Fibroblast of skin of left quadriceps (primary cell): ENCODE measurements around the gene KCP.
A peak's percentile ranks its signal among the peaks of the same experiment; 100 is the strongest.
"Not testable (repeated sequence)": the region's sequence is repeated elsewhere in the genome, so short reads cannot be mapped to it uniquely, and the experiment has no call there.

Experiments
- DNase-seq, 2 experiments: peaks; one replicate each; pipeline ENCODE4 v3.0.0-alpha.2; 2013; ENCODE audit warnings: low read depth in 2 of 2

Gene KCP

GRCh38 chr7:128910569-128910945 is at the start of gene KCP:
Gene KCP (minus strand): TSS chr7:128910709. CDS start chr7:128910676, 33 bp downstream.
- no peak for DNase-seq

GRCh38 chr7:128959296-128959695 is 48.8 kb upstream of the KCP start:
- no peak for DNase-seq

GRCh38 chr7:128955981-128956380 is 45.5 kb upstream of the KCP start:
- DNase-seq = no peak

- DNase-seq = peak; percentile 4
Observed at GRCh38 chr7:128954830-128955802, 44.6 kb upstream of the KCP start.

GRCh38 chr7:128954150-128954549 is 43.6 kb upstream of the KCP start:
- no peak for DNase-seq

- no peak for DNase-seq
Observed at GRCh38 chr7:128951296-128951695, 40.8 kb upstream of the KCP start.

- no peak for DNase-seq
Observed at GRCh38 chr7:128948976-128949760, 38.7 kb upstream of the KCP start.

GRCh38 chr7:128948312-128948973 is 37.9 kb upstream of the KCP start:
- DNase-seq = no peak

GRCh38 chr7:128947854-128948253 is 37.3 kb upstream of the KCP start:
- no peak for DNase-seq

GRCh38 chr7:128946936-128947830 is 36.7 kb upstream of the KCP start:
- DNase-seq = no peak

- DNase-seq = no peak
Observed at GRCh38 chr7:128945668-128946366, 35.3 kb upstream of the KCP start.

GRCh38 chr7:128944487-128945236 is 34.2 kb upstream of the KCP start:
- no peak for DNase-seq

GRCh38 chr7:128943251-128943650 is 32.7 kb upstream of the KCP start:
- DNase-seq = not testable (repeated sequence)

- DNase-seq = no peak
Observed at GRCh38 chr7:128941946-128942526, 31.5 kb upstream of the KCP start.

- DNase-seq = no peak
Observed at GRCh38 chr7:128941323-128941890, 30.9 kb upstream of the KCP start.

- DNase-seq = no peak
Observed at GRCh38 chr7:128940494-128941322, 30.2 kb upstream of the KCP start.

- no peak for DNase-seq
Observed at GRCh38 chr7:128939861-128940410, 29.4 kb upstream of the KCP start.
